HepG2 (cell line): ENCODE measurements around the gene ALDH4A1. TPM values are rescaled to one million over a fixed set of nuclear protein-coding genes. Genes with fewer than 3 reads are reported as not detected.

ENCODE experiments used
- AKAP8 ChIP-seq: sonication (generic); formaldehyde crosslinking; IDR thresholded peaks from 2 replicates; pipeline ENCODE4 v1.5.1; 2020; ENCODE audit warnings: mild to moderate bottlenecking, missing genetic modification reagents
- ATF1 ChIP-seq: IDR thresholded peaks from 2 replicates; pipeline ENCODE4 v1.6.1; 2016; ENCODE audit warnings: mild to moderate bottlenecking, control low read depth
- FOXO1 ChIP-seq: sonication (generic); formaldehyde crosslinking; IDR thresholded peaks from 2 replicates; pipeline ENCODE4 v1.4.0; 2020; ENCODE audit warnings: missing genetic modification reagents
- MED13 ChIP-seq: sonication (generic); formaldehyde crosslinking; IDR thresholded peaks from 2 replicates; pipeline ENCODE4 v1.5.0; 2020; ENCODE audit warnings: missing genetic modification reagents
- MXD4 ChIP-seq: IDR thresholded peaks from 2 replicates; pipeline ENCODE4 v1.6.1; 2016; ENCODE audit warnings: mild to moderate bottlenecking, missing biosample characterization, missing genetic modification reagents
- MXI1 ChIP-seq: IDR thresholded peaks from 3 replicates; pipeline ENCODE4 v1.6.1; 2012; ENCODE audit warnings: low read depth, low read length, inconsistent platforms, borderline replicate concordance
- NFIC ChIP-seq: IDR thresholded peaks from 2 replicates; pipeline ENCODE4 v1.6.1; 2012; ENCODE audit warnings: mild to moderate bottlenecking, low read length, inconsistent platforms
- NR1H2 ChIP-seq: sonication (generic); formaldehyde crosslinking; IDR thresholded peaks from 2 replicates; pipeline ENCODE4 v1.8.1; 2022; ENCODE audit warnings: low read depth, missing genetic modification reagents, borderline replicate concordance
- PHF5A ChIP-seq: IDR thresholded peaks from one replicate; pipeline ENCODE4 v1.6.1; 2018; ENCODE audit warnings: low read depth, missing genetic modification reagents; ENCODE audit not compliant: unreplicated experiment
- PITX1 ChIP-seq: sonication (generic); formaldehyde crosslinking; IDR thresholded peaks from 2 replicates; pipeline ENCODE4 v1.5.1; 2020; ENCODE audit warnings: mild to moderate bottlenecking, missing genetic modification reagents
- SIX4 ChIP-seq: sonication (generic); formaldehyde crosslinking; IDR thresholded peaks from 2 replicates; pipeline ENCODE4 v1.4.0; 2020; ENCODE audit warnings: missing genetic modification reagents
- SSRP1 ChIP-seq: IDR thresholded peaks from 2 replicates; pipeline ENCODE4 v1.6.1; 2016; ENCODE audit warnings: control low read depth
- TBX3 ChIP-seq: fragments of 450-650 bp; IDR thresholded peaks from 2 replicates; pipeline ENCODE4 v1.6.1; 2017; ENCODE audit warnings: antibody characterized with exemption, mild to moderate bottlenecking, inconsistent platforms, borderline replicate concordance
- TEAD3 ChIP-seq: optimal IDR thresholded peaks from 2 replicates; pipeline ENCODE3; 2016; ENCODE audit warnings: borderline replicate concordance
- TOE1 ChIP-seq: sonication (generic); formaldehyde crosslinking; IDR thresholded peaks from 2 replicates; pipeline ENCODE4 v1.4.0; 2020; ENCODE audit warnings: mild to moderate bottlenecking, missing genetic modification reagents
- ZNF24 ChIP-seq: fragments of 450-650 bp; IDR thresholded peaks from 2 replicates; pipeline ENCODE4 v1.6.1; 2017; ENCODE audit warnings: antibody characterized with exemption, mild to moderate bottlenecking
- ZNF331 ChIP-seq: sonication (generic); formaldehyde crosslinking; IDR thresholded peaks from 2 replicates; pipeline ENCODE4 v1.4.0; 2020; ENCODE audit warnings: missing genetic modification reagents
- ZNF34 ChIP-seq: sonication (generic); formaldehyde crosslinking; IDR thresholded peaks from 2 replicates; pipeline ENCODE4 v1.4.0; 2020; ENCODE audit warnings: mild to moderate bottlenecking, missing genetic modification reagents, borderline replicate concordance
- ZNF431 ChIP-seq: sonication (generic); formaldehyde crosslinking; IDR thresholded peaks from 2 replicates; pipeline ENCODE4 v1.9.0; 2022; ENCODE audit warnings: missing genetic modification reagents, low read depth, mild to moderate bottlenecking, borderline replicate concordance
- ZNF44 ChIP-seq: sonication (generic); formaldehyde crosslinking; IDR thresholded peaks from 2 replicates; pipeline ENCODE4 v1.5.1; 2020; ENCODE audit warnings: mild to moderate bottlenecking, missing genetic modification reagents
- ZNF577 ChIP-seq: sonication (generic); formaldehyde crosslinking; IDR thresholded peaks from 2 replicates; pipeline ENCODE4 v1.4.0; 2020; ENCODE audit warnings: mild to moderate bottlenecking, low read depth, missing genetic modification reagents, borderline replicate concordance
- ZNF720 ChIP-seq: sonication (generic); formaldehyde crosslinking; IDR thresholded peaks from 2 replicates; pipeline ENCODE4 v1.4.0; 2020; ENCODE audit warnings: missing genetic modification reagents
- ZNF773 ChIP-seq: sonication (generic); formaldehyde crosslinking; IDR thresholded peaks from 2 replicates; pipeline ENCODE4 v1.4.0; 2020; ENCODE audit warnings: missing genetic modification reagents, borderline replicate concordance
- ZNF792 ChIP-seq: IDR thresholded peaks from 2 replicates; pipeline ENCODE4 v1.6.1; 2016
- ZNF839 ChIP-seq: sonication (generic); formaldehyde crosslinking; IDR thresholded peaks from 2 replicates; pipeline ENCODE4 v1.4.0; 2020; ENCODE audit warnings: missing genetic modification reagents, mild to moderate bottlenecking, borderline replicate concordance
- polyA plus RNA-seq, 8 experiments: library from polyadenylated mRNA; depleted of rRNA in 3 of 8; stranded (reverse) in 7 of 8; unstranded in 1 of 8; fragments of >200 nt; fragmentation: Illumina TruSeq in 4 of 8; extraction: Trizol in 4 of 8; gene quantifications; 2 replicates each; pipeline versions ENCODE4 v1.2.1 to v1.2.3, GENCODE V29; 2011 to 2016; ENCODE audit warnings: low read depth in 4 of 8, missing spikeins in 1 of 8, mixed read lengths in 1 of 8; ENCODE audit not compliant: insufficient read depth in 1 of 8
- total RNA-seq, 5 experiments: library from RNA; depleted of rRNA; stranded (reverse); fragments of >200 nt; fragmentation: Illumina TruSeq; extraction: Trizol; gene quantifications; 2 replicates each; pipeline ENCODE4 v1.2.3, GENCODE V29; 2016; ENCODE audit warnings: low read depth in 1 of 5
- TF ChIP-seq, protein P1 (sequence below): sonication (generic); formaldehyde crosslinking; IDR thresholded peaks from 2 replicates; pipeline ENCODE4 v1.5.0; 2020; ENCODE audit warnings: mild to moderate bottlenecking, missing genetic modification reagents
- TF ChIP-seq, protein P2 (sequence below): sonication (generic); formaldehyde crosslinking; IDR thresholded peaks from 2 replicates; pipeline ENCODE4 v1.4.0; 2020; ENCODE audit warnings: mild to moderate bottlenecking, missing genetic modification reagents, borderline replicate concordance

Gene ALDH4A1
- total and polyA plus RNA-seq, 2 of the 13 experiments (the other 11 are each of a cell fraction or from before 2014, with no cell fraction given) = 76.4 to 240 TPM

DNA sequence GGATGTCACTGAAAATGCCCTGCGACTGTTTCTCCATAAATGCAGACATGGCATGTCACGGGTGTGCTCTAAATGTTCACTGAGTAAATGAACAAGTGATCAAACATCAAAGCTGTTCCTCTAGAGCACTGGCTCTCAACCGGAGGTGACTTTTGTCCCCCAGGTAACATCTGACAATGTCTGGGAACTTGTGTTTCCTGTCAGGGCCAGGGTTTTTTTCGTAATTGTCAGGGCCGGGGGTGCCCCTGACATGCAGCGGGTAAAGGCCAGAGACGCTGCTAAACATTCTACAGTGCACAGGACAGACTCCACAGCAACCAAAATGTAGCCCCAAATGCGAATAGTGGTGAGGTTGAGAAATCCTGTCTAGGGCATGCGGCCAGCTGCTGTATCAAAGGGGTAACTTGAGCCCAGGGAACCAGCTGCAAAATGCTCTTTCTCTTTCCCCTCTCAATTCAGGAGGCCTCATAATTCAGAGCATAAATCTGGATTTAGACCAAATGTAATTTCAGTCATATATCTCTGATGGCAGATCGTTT is 2.0 kb downstream of the ALDH4A1 start (continued):
- TF ChIP-seq, protein P1, sequence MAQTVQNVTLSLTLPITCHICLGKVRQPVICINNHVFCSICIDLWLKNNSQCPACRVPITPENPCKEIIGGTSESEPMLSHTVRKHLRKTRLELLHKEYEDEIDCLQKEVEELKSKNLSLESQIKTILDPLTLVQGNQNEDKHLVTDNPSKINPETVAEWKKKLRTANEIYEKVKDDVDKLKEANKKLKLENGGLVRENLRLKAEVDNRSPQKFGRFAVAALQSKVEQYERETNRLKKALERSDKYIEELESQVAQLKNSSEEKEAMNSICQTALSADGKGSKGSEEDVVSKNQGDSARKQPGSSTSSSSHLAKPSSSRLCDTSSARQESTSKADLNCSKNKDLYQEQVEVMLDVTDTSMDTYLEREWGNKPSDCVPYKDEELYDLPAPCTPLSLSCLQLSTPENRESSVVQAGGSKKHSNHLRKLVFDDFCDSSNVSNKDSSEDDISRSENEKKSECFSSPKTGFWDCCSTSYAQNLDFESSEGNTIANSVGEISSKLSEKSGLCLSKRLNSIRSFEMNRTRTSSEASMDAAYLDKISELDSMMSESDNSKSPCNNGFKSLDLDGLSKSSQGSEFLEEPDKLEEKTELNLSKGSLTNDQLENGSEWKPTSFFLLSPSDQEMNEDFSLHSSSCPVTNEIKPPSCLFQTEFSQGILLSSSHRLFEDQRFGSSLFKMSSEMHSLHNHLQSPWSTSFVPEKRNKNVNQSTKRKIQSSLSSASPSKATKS (CRISPR knock-in tag) = no peak
- TF ChIP-seq MED13 (0 out of 2 replicates have a peak, but pooled peaks have one; percentile 29), MXD4 (CRISPR knock-in tag) (0 out of 2 replicates have a peak, but pooled peaks have one; percentile 39), MXI1 (peak; percentile 41; the same call in 1 of the 3 replicates), PHF5A (CRISPR knock-in tag) (peak; percentile 94), ZNF720 (CRISPR knock-in tag) (no peak), ZNF773 (CRISPR knock-in tag) (no peak), NR1H2 (CRISPR knock-in tag) (no peak), ZNF839 (CRISPR knock-in tag) (no peak), TEAD3 (CRISPR knock-in tag) (peak; percentile 88), ZNF792 (CRISPR knock-in tag) (peak; percentile 62; the same call in 1 of the 2 replicates), ZNF24 (no peak), ZNF577 (no peak), ZNF44 (CRISPR knock-in tag) (0 out of 2 replicates have a peak, but pooled peaks have one; percentile 59), NFIC (peak; percentile 74), TOE1 (no peak), PITX1 (CRISPR knock-in tag) (peak; percentile 83), SSRP1 (CRISPR knock-in tag) (no peak), ATF1 (no peak; the same call in 1 of the 2 replicates), FOXO1 (peak; percentile 84; the same call in 1 of the 2 replicates), ZNF431 (peak; percentile 41; the same call in 1 of the 2 replicates), TBX3 (no peak), ZNF331 (CRISPR knock-in tag) (peak; percentile 56; the same call in 1 of the 2 replicates), AKAP8 (CRISPR knock-in tag) (0 out of 2 replicates have a peak, but pooled peaks have one; percentile 57), SIX4 (peak; percentile 47; the same call in 1 of the 2 replicates), ZNF34 (CRISPR knock-in tag) (0 out of 2 replicates have a peak, but pooled peaks have one; percentile 54)
- TF ChIP-seq, protein P2, sequence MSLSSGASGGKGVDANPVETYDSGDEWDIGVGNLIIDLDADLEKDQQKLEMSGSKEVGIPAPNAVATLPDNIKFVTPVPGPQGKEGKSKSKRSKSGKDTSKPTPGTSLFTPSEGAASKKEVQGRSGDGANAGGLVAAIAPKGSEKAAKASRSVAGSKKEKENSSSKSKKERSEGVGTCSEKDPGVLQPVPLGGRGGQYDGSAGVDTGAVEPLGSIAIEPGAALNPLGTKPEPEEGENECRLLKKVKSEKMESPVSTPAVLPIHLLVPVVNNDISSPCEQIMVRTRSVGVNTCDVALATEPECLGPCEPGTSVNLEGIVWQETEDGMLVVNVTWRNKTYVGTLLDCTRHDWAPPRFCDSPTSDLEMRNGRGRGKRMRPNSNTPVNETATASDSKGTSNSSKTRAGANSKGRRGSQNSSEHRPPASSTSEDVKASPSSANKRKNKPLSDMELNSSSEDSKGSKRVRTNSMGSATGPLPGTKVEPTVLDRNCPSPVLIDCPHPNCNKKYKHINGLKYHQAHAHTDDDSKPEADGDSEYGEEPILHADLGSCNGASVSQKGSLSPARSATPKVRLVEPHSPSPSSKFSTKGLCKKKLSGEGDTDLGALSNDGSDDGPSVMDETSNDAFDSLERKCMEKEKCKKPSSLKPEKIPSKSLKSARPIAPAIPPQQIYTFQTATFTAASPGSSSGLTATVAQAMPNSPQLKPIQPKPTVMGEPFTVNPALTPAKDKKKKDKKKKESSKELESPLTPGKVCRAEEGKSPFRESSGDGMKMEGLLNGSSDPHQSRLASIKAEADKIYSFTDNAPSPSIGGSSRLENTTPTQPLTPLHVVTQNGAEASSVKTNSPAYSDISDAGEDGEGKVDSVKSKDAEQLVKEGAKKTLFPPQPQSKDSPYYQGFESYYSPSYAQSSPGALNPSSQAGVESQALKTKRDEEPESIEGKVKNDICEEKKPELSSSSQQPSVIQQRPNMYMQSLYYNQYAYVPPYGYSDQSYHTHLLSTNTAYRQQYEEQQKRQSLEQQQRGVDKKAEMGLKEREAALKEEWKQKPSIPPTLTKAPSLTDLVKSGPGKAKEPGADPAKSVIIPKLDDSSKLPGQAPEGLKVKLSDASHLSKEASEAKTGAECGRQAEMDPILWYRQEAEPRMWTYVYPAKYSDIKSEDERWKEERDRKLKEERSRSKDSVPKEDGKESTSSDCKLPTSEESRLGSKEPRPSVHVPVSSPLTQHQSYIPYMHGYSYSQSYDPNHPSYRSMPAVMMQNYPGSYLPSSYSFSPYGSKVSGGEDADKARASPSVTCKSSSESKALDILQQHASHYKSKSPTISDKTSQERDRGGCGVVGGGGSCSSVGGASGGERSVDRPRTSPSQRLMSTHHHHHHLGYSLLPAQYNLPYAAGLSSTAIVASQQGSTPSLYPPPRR (CRISPR knock-in tag) = peak; percentile 81
